Vagina (tissue), 2 donors: Measurements from ENCODE around the gene TK2.

ENCODE experiments used
- CTCF ChIP-seq, 3 experiments: fragments of 450-650 bp in 2 of 3; fragments of 200-600 bp in 1 of 3; sonication (generic) in 1 of 3; IDR thresholded peaks; one replicate each; pipeline ENCODE4 v1.5.1; 2017 to 2019; ENCODE audit warnings: antibody characterized with exemption in 3 of 3, mild to moderate bottlenecking in 2 of 3, moderate library complexity in 2 of 3
- POLR2A ChIP-seq, 2 donors: fragments of 450-650 bp; IDR thresholded peaks; one replicate each; pipeline ENCODE4 v1.6.1; 2017; ENCODE audit warnings: antibody characterized with exemption in 2 of 2, mild to moderate bottlenecking in 2 of 2, moderate library complexity in 2 of 2

- TF ChIP-seq POLR2A (IDR thresholded peaks at IDR 0.05) (no peak), CTCF (IDR thresholded peaks at IDR 0.05) (no peak)
These were observed 25.1 kb upstream of the TK2 start for GRCh38 chr16:66575060-66575459.
